Spleen (tissue), 7 donors: ENCODE data around the gene ASZ1.

Experiments used
- CTCF ChIP-seq, 11 experiments: fragments of 200-600 bp in 7 of 11; fragments of 450-650 bp in 4 of 11; sonication (generic) in 4 of 11; IDR thresholded peaks in 8 of 11; conservative IDR thresholded peaks in 3 of 11; 1 replicate in 7 of 11; 2 replicates in 4 of 11; pipeline versions ENCODE4 v1.4.0 to v1.8.0; 2016 to 2021; ENCODE audit warnings: antibody characterized with exemption in 11 of 11, inconsistent platforms in 4 of 11, mild to moderate bottlenecking in 1 of 11
- POLR2A ChIP-seq, 3 donors: fragments of 450-650 bp; IDR thresholded peaks; one replicate each; pipeline ENCODE4 v1.5.1; 2017; ENCODE audit warnings: antibody characterized with exemption in 3 of 3, mild to moderate bottlenecking in 1 of 3
- POLR2AphosphoS5 ChIP-seq, 3 donors: sonication (generic); formaldehyde crosslinking; IDR thresholded peaks; one replicate each; pipeline ENCODE4 v1.5.1; 2017; ENCODE audit warnings: antibody characterized with exemption in 3 of 3
- donor health status: DM: no; HTN: no; CAD: no; lungs with moderate emphysema.
- donor health status: DM: no; HTN: no; CAD: no.
- donor health status: DM: no; HTN: no; CAD: no.

- no peak for TF ChIP-seq POLR2AphosphoS5 (IDR thresholded peaks at IDR 0.05)
- no peak for TF ChIP-seq CTCF (IDR thresholded peaks at IDR 0.05 in 8 of 11, conservative IDR thresholded peaks at IDR 0.05 in 3 of 11)
- no peak for TF ChIP-seq POLR2A (IDR thresholded peaks at IDR 0.05)
Measured at GRCh38 chr7:117347480-117347879, 79.8 kb downstream of the ASZ1 start.
